ENCODE results near the gene PLXNA4.

PLXNA4 gene

GRCh38 chr7:132100483-132100882, 475.8 kb downstream of the PLXNA4 start:
- H4K8ac ChIP-seq (ENCODE audit: low read depth, low read length): no peak overlapping the region
- no peak overlapping the region for H2AK5ac ChIP-seq (ENCODE audit: low read length)
- H3K4me2 ChIP-seq (ENCODE audit: low read length): no peak overlapping the region
- H3K4ac ChIP-seq (ENCODE audit: low read depth, low read length): no peak overlapping the region
- H4K12ac ChIP-seq (ENCODE audit: low read depth, low read length): no peak overlapping the region
- H2BK12ac ChIP-seq (ENCODE audit: low read length): no peak overlapping the region
- peaks cover 2% of the 10 kb centered on the region for H3K9me3 ChIP-seq (ENCODE audit: insufficient read depth, low read depth, low read length)
- H3K79me2 ChIP-seq (ENCODE audit: control insufficient read depth, insufficient read depth, low read length, poor library complexity): no peaks in the 10 kb centered on the region
- no peaks in the 10 kb centered on the region for H3K79me1 ChIP-seq (ENCODE audit: low read length)
- no peak overlapping the region for H2BK120ac ChIP-seq (ENCODE audit: insufficient read depth, low read length, poor library complexity)
- no peaks in the 10 kb centered on the region for H3K36me3 ChIP-seq (ENCODE audit: control insufficient read depth in 1 of 2, insufficient read depth in 2 of 2, low read length in 2 of 2)
- H2BK5ac ChIP-seq (ENCODE audit: low read depth, low read length, poor library complexity): no peak overlapping the region
- no peaks in the 10 kb centered on the region for H3K4me1 ChIP-seq (ENCODE audit: control insufficient read depth in 1 of 2, insufficient read depth in 2 of 2, low read length in 2 of 2)
- no peak overlapping the region for H3K9ac ChIP-seq (ENCODE audit: low read length)
- H3K23ac ChIP-seq (ENCODE audit: low read length): no peak overlapping the region
- no peak overlapping the region for H3K18ac ChIP-seq (ENCODE audit: low read length)
- no peak overlapping the region for H3K4me3 ChIP-seq (ENCODE audit: low read depth, low read length)
- no peaks in the 10 kb centered on the region for H3K27me3 ChIP-seq (ENCODE audit: insufficient read depth, low read length)
- no CpG with 5 or more reads among the region's 3 CpGs for WGBS (ENCODE audit: extremely low coverage, insufficient coverage, insufficient read length)
- H3K27ac ChIP-seq (ENCODE audit: low read depth, low read length): no peak overlapping the region
- H2AFZ ChIP-seq (ENCODE audit: insufficient read depth, low read length, poor library complexity): no peak overlapping the region
- H3K14ac ChIP-seq (ENCODE audit: low read length): no peak overlapping the region
- no peak overlapping the region for H4K91ac ChIP-seq (ENCODE audit: low read depth, low read length)
- no peak for DNase-seq

- Histone ChIP-seq H3K79me2 (ENCODE audit: control insufficient read depth, insufficient read depth, low read length, poor library complexity) (no peaks in the 10 kb centered on the region), H2AFZ (ENCODE audit: insufficient read depth, low read length, poor library complexity) (no peak overlapping the region), H3K36me3 (ENCODE audit: control insufficient read depth in 1 of 2, insufficient read depth in 2 of 2, low read length in 2 of 2) (no peaks in the 10 kb centered on the region), H3K23ac (ENCODE audit: low read length) (no peak overlapping the region), H4K12ac (ENCODE audit: low read depth, low read length) (no peak overlapping the region), H4K8ac (ENCODE audit: low read depth, low read length) (no peak overlapping the region), H3K79me1 (ENCODE audit: low read length) (no peaks in the 10 kb centered on the region), H2BK5ac (ENCODE audit: low read depth, low read length, poor library complexity) (no peak overlapping the region), H3K9ac (ENCODE audit: low read length) (no peak overlapping the region), H2BK120ac (ENCODE audit: insufficient read depth, low read length, poor library complexity) (no peak overlapping the region), H3K14ac (ENCODE audit: low read length) (no peak overlapping the region), H3K4me2 (ENCODE audit: low read length) (no peak overlapping the region), H3K9me3 (ENCODE audit: insufficient read depth, low read depth, low read length) (peaks cover 2% of the 10 kb centered on the region), H2AK5ac (ENCODE audit: low read length) (no peak overlapping the region), H3K27me3 (ENCODE audit: insufficient read depth, low read length) (no peaks in the 10 kb centered on the region), H3K4ac (ENCODE audit: low read depth, low read length) (no peak overlapping the region), H4K91ac (ENCODE audit: low read depth, low read length) (no peak overlapping the region), H3K4me1 (ENCODE audit: control insufficient read depth in 1 of 2, insufficient read depth in 2 of 2, low read length in 2 of 2) (no peaks in the 10 kb centered on the region), H3K4me3 (ENCODE audit: low read depth, low read length) (no peak overlapping the region), H2BK12ac (ENCODE audit: low read length) (no peak overlapping the region), H3K27ac (ENCODE audit: low read depth, low read length) (no peak overlapping the region), H3K18ac (ENCODE audit: low read length) (no peak overlapping the region)
- WGBS (ENCODE audit: extremely low coverage, insufficient coverage, insufficient read length): no CpG with 5 or more reads among the region's 2 CpGs
- no peak for DNase-seq
Observed at GRCh38 chr7:132099163-132099562, 477.1 kb downstream of the PLXNA4 start.

DNA sequence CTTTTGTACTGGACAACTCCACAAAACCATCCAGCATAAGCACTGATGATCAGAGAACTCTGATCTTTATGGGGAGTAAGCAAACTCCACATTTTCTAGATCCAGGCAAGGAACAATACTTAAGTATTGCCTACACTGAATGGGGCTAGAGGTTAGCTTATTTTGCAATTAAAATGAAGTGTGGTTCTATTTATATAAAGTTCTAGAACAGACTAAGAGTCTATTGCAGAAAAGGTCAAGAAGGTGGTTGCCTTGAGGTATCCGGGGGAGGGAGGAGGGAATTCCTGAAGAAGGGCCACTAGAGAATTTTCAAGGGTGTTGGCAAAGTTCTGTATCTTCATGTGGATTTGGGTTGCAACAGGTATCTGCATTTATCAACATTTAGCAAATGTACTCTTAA, 477.9 kb downstream of the PLXNA4 start:
- Histone ChIP-seq H3K4ac (ENCODE audit: low read depth, low read length) (no peak overlapping the region), H3K27ac (ENCODE audit: low read depth, low read length) (no peak overlapping the region), H3K9ac (ENCODE audit: low read length) (no peak overlapping the region), H3K79me2 (ENCODE audit: control insufficient read depth, insufficient read depth, low read length, poor library complexity) (no peaks in the 10 kb centered on the region), H2BK12ac (ENCODE audit: low read length) (no peak overlapping the region), H3K9me3 (ENCODE audit: insufficient read depth, low read depth, low read length) (peaks cover 2% of the 10 kb centered on the region), H4K12ac (ENCODE audit: low read depth, low read length) (no peak overlapping the region), H2BK5ac (ENCODE audit: low read depth, low read length, poor library complexity) (no peak overlapping the region), H3K18ac (ENCODE audit: low read length) (no peak overlapping the region), H4K91ac (ENCODE audit: low read depth, low read length) (no peak overlapping the region), H3K27me3 (ENCODE audit: insufficient read depth, low read length) (no peaks in the 10 kb centered on the region), H3K4me2 (ENCODE audit: low read length) (no peak overlapping the region), H3K23ac (ENCODE audit: low read length) (no peak overlapping the region), H3K79me1 (ENCODE audit: low read length) (no peaks in the 10 kb centered on the region), H4K8ac (ENCODE audit: low read depth, low read length) (no peak overlapping the region), H3K4me3 (ENCODE audit: low read depth, low read length) (no peak overlapping the region), H3K14ac (ENCODE audit: low read length) (no peak overlapping the region), H2AFZ (ENCODE audit: insufficient read depth, low read length, poor library complexity) (no peak overlapping the region), H2AK5ac (ENCODE audit: low read length) (no peak overlapping the region), H2BK120ac (ENCODE audit: insufficient read depth, low read length, poor library complexity) (no peak overlapping the region), H3K4me1 (ENCODE audit: control insufficient read depth in 1 of 2, insufficient read depth in 2 of 2, low read length in 2 of 2) (no peaks in the 10 kb centered on the region), H3K36me3 (ENCODE audit: control insufficient read depth in 1 of 2, insufficient read depth in 2 of 2, low read length in 2 of 2) (no peaks in the 10 kb centered on the region)
- no CpG with 5 or more reads among the region's 1 CpG for WGBS (ENCODE audit: extremely low coverage, insufficient coverage, insufficient read length)
- DNase-seq: no peak

GRCh38 chr7:132097550-132098134, 478.6 kb downstream of the PLXNA4 start:
- Histone ChIP-seq H2BK12ac (ENCODE audit: low read length) (no peak overlapping the region), H3K18ac (ENCODE audit: low read length) (no peak overlapping the region), H3K9ac (ENCODE audit: low read length) (no peak overlapping the region), H2AK5ac (ENCODE audit: low read length) (no peak overlapping the region), H2AFZ (ENCODE audit: insufficient read depth, low read length, poor library complexity) (no peak overlapping the region), H3K79me2 (ENCODE audit: control insufficient read depth, insufficient read depth, low read length, poor library complexity) (no peaks in the 10 kb centered on the region), H3K14ac (ENCODE audit: low read length) (no peak overlapping the region), H3K9me3 (ENCODE audit: insufficient read depth, low read depth, low read length) (peaks cover 2% of the 10 kb centered on the region), H4K8ac (ENCODE audit: low read depth, low read length) (no peak overlapping the region), H2BK5ac (ENCODE audit: low read depth, low read length, poor library complexity) (no peak overlapping the region), H3K4ac (ENCODE audit: low read depth, low read length) (no peak overlapping the region), H3K79me1 (ENCODE audit: low read length) (no peaks in the 10 kb centered on the region), H3K27ac (ENCODE audit: low read depth, low read length) (no peak overlapping the region), H3K4me1 (ENCODE audit: control insufficient read depth in 1 of 2, insufficient read depth in 2 of 2, low read length in 2 of 2) (no peaks in the 10 kb centered on the region), H4K91ac (ENCODE audit: low read depth, low read length) (no peak overlapping the region), H4K12ac (ENCODE audit: low read depth, low read length) (no peak overlapping the region), H3K23ac (ENCODE audit: low read length) (no peak overlapping the region), H3K27me3 (ENCODE audit: insufficient read depth, low read length) (no peaks in the 10 kb centered on the region), H3K36me3 (ENCODE audit: control insufficient read depth in 1 of 2, insufficient read depth in 2 of 2, low read length in 2 of 2) (no peaks in the 10 kb centered on the region), H2BK120ac (ENCODE audit: insufficient read depth, low read length, poor library complexity) (no peak overlapping the region), H3K4me2 (ENCODE audit: low read length) (no peak overlapping the region), H3K4me3 (ENCODE audit: low read depth, low read length) (no peak overlapping the region)
- DNase-seq: no peak
- WGBS (ENCODE audit: extremely low coverage, insufficient coverage, insufficient read length): no CpG with 5 or more reads among the region's 9 CpGs

All from trophoblast cell (in vitro differentiated cells and primary cell).